ENCODE data around the gene CCDC167.

GRCh38 chr6:37456816-37457560, 42.7 kb downstream of the CCDC167 start:
- no peak for TF ChIP-seq POLR2AphosphoS5 (IDR thresholded peaks at IDR 0.05)
- TF ChIP-seq, protein P1, sequence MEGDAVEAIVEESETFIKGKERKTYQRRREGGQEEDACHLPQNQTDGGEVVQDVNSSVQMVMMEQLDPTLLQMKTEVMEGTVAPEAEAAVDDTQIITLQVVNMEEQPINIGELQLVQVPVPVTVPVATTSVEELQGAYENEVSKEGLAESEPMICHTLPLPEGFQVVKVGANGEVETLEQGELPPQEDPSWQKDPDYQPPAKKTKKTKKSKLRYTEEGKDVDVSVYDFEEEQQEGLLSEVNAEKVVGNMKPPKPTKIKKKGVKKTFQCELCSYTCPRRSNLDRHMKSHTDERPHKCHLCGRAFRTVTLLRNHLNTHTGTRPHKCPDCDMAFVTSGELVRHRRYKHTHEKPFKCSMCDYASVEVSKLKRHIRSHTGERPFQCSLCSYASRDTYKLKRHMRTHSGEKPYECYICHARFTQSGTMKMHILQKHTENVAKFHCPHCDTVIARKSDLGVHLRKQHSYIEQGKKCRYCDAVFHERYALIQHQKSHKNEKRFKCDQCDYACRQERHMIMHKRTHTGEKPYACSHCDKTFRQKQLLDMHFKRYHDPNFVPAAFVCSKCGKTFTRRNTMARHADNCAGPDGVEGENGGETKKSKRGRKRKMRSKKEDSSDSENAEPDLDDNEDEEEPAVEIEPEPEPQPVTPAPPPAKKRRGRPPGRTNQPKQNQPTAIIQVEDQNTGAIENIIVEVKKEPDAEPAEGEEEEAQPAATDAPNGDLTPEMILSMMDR (IDR thresholded peaks at IDR 0.05 in 8 of 11, conservative IDR thresholded peaks at IDR 0.05 in 3 of 11), result no peak
- no peak for TF ChIP-seq POLR2A (IDR thresholded peaks at IDR 0.05)
